Stimulated activated naive B cell treated with anti-CD40 and anti-IgM and Interleukin-4, amounts not matched to agents 10 μg/mL and 1 μg/mL and 100 μg/mL, for 72 hours (primary cell): ENCODE data around the gene HEATR5B.
A peak's percentile ranks its signal among the peaks of the same experiment; 100 is the strongest.
"Not testable (repeated sequence)": the region's sequence is repeated elsewhere in the genome, so short reads cannot be mapped to it uniquely, and the experiment has no call there.

ENCODE experiments used
- ATAC-seq, 2 donors: fragments of 150-1000 bp; cut with Tn5 transposase; replicated peaks; 2 replicates each; pipeline ENCODE4 v1.10.0; 2021; ENCODE audit warnings: moderate library complexity in 1 of 2
- DNase-seq: peaks from one replicate; pipeline ENCODE4 v3.0.0; 2021
- H3K27ac Mint-ChIP-seq: one replicate; pipeline ENCODE4 v1.8.0; 2022; ENCODE audit warnings: mild to moderate bottlenecking, mixed read lengths
- H3K27me3 Mint-ChIP-seq, 2 donors: one replicate each; pipeline ENCODE4 v1.8.0; 2022; ENCODE audit warnings: mixed read lengths in 2 of 2
- H3K36me3 Mint-ChIP-seq, 2 donors: one replicate each; pipeline ENCODE4 v1.8.0; 2022; ENCODE audit warnings: mixed read lengths in 2 of 2, mild to moderate bottlenecking in 1 of 2
- H3K4me1 Mint-ChIP-seq, 2 donors: one replicate each; pipeline ENCODE4 v1.8.0; 2022; ENCODE audit warnings: mixed read lengths in 2 of 2, mild to moderate bottlenecking in 1 of 2
- H3K4me3 Mint-ChIP-seq, 2 donors: one replicate each; pipeline ENCODE4 v1.8.0; 2022; ENCODE audit warnings: mild to moderate bottlenecking in 2 of 2, mixed read lengths in 2 of 2, moderate library complexity in 1 of 2
- H3K9me3 Mint-ChIP-seq, 2 donors: one replicate each; pipeline ENCODE4 v1.8.0; 2022; ENCODE audit warnings: mixed read lengths in 2 of 2, mild to moderate bottlenecking in 1 of 2

HEATR5B gene

DNA sequence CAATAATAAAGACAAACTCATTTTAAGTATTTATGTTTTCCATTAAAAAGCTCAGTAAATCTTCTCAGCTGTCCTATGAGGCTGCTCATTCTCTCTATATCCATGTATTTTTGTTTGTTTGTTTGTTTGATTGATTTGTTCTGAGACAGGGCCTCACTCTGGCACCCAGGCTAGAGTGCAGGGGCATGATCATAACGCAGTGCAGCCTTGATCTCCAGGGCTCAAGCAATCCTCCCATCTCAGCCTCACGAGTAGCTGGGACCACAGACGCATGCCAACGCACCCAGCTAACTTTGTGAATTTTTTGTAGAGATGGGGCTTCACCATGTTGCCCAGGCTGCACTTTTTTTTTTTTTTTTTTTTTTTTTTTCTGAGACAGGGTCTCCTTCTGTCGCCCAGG is 123.4 kb downstream of the HEATR5B start:
- no peak for ATAC-seq
- H3K4me1 Mint-ChIP-seq = peaks cover 21 to 62% of the 10 kb centered on the region in 2 donors
- no peaks in the 10 kb centered on the region for H3K27me3 Mint-ChIP-seq
- H3K36me3 Mint-ChIP-seq = peaks cover 21 to 22% of the 10 kb centered on the region in 2 donors
- H3K9me3 Mint-ChIP-seq = no peaks in the 10 kb centered on the region
- H3K27ac Mint-ChIP-seq = no peak overlapping the region
- no peak for DNase-seq
- no peak overlapping the region for H3K4me3 Mint-ChIP-seq

DNA sequence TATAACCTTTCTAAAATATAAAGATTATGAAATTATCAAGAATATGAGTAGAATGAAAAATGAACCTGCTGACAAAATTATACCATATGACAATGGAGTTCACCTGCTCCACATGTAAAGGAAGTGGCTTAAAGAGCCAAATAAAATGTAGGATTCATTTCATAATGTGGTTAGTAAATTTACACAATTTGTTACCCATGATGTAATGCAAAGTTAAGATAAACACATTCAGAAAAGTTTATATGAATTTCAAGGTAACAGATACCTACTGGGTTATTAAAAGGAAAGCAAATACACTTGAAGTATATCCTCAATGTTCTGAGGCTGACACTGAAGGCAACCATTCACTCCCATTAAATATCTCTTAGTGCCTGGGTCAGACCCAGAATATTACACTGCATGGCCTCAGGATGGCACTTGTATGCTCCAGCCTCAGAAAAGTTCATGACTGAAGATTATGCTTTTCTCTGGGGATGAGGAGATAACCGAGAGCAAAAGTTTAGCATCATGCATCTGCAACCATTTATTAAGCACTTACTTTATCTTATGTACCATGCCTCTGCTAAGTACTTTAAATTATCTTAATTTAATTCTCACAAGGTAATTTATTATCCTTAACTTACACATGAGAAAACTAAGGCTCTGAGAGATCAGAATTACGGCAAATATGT is 124.0 kb downstream of the HEATR5B start:
- Mint-ChIP-seq H3K27ac (no peak overlapping the region), H3K36me3 (peaks cover 20 to 21% of the 10 kb centered on the region in 2 donors), H3K27me3 (no peaks in the 10 kb centered on the region), H3K4me1 (peaks cover 20 to 57% of the 10 kb centered on the region in 2 donors), H3K9me3 (no peaks in the 10 kb centered on the region), H3K4me3 (no peak overlapping the region)
- no peak for ATAC-seq
- DNase-seq = no peak

DNA sequence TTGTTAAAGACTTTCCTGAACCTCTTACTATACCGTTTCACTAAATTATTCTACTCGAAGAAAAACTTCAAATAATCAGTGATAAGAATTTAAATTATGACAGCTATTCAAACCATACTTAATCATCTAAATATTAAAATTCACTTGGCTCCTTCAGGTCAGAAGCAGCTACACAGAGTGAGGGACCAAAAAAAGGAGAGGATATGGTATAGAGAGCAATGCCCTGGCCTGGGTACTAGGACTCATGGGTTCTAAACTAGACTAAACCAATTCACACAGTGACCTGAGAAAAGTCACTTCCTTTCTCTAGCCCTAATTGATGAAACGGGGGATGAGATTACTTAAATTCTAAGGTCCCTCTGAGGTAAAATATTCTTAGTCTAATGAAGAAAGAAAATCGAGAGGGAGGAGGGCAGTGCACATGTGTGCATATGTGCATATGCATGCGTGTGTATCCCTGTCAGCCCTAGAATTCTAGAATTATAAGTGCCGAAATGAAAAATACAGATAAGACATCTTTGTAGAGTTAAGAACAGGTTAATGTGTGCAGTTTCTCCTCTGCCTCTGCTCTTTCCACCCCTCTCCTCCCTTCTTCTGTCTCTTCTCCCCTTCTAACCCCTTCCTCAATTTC is 129.1 kb downstream of the HEATR5B start:
- H3K4me1 Mint-ChIP-seq = peaks cover 13 to 29% of the 10 kb centered on the region in 2 donors
- DNase-seq (no peak), ATAC-seq (no peak)
- H3K36me3 Mint-ChIP-seq = peaks cover 8 to 16% of the 10 kb centered on the region in 2 donors
- no peak overlapping the region for H3K4me3 Mint-ChIP-seq
- no peak overlapping the region for H3K27ac Mint-ChIP-seq
- no peaks in the 10 kb centered on the region for H3K9me3 Mint-ChIP-seq
- H3K27me3 Mint-ChIP-seq = no peaks in the 10 kb centered on the region

DNA sequence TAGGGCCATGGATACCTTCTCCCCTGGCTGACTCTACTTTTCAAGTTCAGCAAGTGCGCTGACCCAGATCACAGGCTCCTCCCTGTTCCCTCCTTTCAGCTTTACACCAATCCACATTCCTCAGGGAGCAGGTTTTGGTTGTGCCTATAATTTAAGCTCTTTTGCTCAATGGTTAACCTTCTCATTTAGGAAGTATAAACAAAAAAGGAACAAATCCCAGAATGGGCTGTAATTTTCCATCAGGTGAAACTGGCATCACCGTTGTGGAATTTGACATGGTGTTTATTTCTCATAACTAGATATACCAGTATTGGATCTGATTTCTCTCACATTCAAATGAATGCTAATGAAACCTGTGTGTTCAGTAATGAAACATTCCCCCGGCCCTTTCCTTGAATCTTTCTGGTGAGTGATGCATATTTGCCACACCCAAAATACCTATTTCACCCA is 131.4 kb downstream of the HEATR5B start:
- Mint-ChIP-seq H3K4me3 (no peak overlapping the region), H3K9me3 (no peaks in the 10 kb centered on the region), H3K27ac (no peak overlapping the region), H3K27me3 (no peaks in the 10 kb centered on the region), H3K36me3 (peaks cover 0 to 20% of the 10 kb centered on the region in 2 donors), H3K4me1 (peaks cover 12 to 29% of the 10 kb centered on the region in 2 donors)
- ATAC-seq = no peak
- no peak for DNase-seq

DNA sequence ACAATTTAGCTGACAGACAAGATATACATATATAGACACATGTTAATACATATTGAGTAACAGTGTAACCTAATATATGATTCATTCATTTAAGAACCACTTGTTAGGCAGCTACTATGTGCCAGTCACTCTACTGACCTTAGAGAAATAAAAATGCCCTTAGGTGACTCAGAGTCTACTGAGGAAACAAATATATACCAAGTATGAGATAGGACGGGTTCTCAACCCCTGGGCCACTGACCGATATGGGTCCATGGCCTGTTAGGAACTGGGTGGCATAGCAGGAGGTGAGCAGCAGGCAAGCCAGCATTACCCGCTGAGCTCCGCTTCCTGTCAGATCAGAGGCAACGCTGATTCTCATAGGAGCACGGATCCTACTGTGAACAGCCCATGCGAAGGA is 132.6 kb downstream of the HEATR5B start:
- Mint-ChIP-seq H3K4me3 (no peak overlapping the region), H3K36me3 (peaks cover 0 to 17% of the 10 kb centered on the region in 2 donors), H3K4me1 (peaks cover 12 to 29% of the 10 kb centered on the region in 2 donors), H3K27me3 (no peaks in the 10 kb centered on the region), H3K27ac (no peak overlapping the region), H3K9me3 (no peaks in the 10 kb centered on the region)
- ATAC-seq (no peak), DNase-seq (no peak)

DNA sequence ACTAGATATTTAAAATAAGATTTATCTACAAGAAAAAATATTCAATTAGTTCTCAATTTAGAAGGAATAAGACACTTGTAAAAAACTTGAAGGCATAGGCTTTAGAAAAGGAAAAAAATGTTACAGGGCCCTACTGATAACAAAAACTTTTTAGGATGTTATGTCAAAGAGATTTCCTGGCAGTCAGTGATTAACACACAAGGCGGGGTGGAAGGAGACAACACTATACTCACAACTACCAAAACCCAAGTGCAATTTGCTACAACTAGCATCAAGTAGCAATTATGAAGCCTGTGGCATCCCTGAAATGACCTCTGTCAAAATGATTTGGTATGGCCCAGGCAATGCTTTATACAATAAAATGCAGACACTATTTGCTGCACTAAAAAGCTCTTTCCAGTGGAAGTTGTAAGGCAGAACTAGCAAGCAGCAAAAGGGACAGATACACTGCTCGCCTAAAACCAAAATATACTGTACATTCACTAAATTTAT is 133.1 kb downstream of the HEATR5B start:
- Mint-ChIP-seq H3K4me3 (no peak overlapping the region), H3K36me3 (peaks cover 0 to 17% of the 10 kb centered on the region in 2 donors), H3K9me3 (no peaks in the 10 kb centered on the region), H3K27ac (no peak overlapping the region), H3K4me1 (peaks cover 12 to 29% of the 10 kb centered on the region in 2 donors), H3K27me3 (no peaks in the 10 kb centered on the region)
- ATAC-seq (no peak), DNase-seq (no peak)

DNA sequence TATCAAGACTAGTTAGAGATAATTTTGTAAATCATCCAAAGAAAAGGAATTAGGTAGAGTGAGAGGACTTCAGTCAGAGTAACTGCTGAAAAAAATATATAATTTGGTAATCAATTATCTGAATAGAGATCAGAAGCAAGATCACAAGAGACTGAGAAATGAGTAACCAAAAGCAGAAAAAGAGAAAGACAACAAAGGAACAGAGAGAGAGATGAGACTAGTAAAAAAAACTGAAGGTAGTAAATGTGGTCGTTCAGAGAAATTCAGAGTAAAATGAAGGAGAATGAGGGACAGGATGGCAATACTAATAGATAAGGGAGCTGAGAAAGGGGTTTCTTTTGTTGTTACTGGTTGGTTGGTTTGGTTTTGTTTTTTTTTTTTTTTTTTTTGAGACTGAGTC is 134.3 kb downstream of the HEATR5B start:
- DNase-seq (no peak), ATAC-seq (no peak)
- H3K27ac Mint-ChIP-seq = peak overlapping the region; percentile 21
- no peaks in the 10 kb centered on the region for H3K9me3 Mint-ChIP-seq
- H3K27me3 Mint-ChIP-seq = no peaks in the 10 kb centered on the region
- no peak overlapping the region for H3K4me3 Mint-ChIP-seq
- H3K4me1 Mint-ChIP-seq = peaks cover 10 to 29% of the 10 kb centered on the region in 2 donors
- H3K36me3 Mint-ChIP-seq = peaks cover 0 to 17% of the 10 kb centered on the region in 2 donors

DNA sequence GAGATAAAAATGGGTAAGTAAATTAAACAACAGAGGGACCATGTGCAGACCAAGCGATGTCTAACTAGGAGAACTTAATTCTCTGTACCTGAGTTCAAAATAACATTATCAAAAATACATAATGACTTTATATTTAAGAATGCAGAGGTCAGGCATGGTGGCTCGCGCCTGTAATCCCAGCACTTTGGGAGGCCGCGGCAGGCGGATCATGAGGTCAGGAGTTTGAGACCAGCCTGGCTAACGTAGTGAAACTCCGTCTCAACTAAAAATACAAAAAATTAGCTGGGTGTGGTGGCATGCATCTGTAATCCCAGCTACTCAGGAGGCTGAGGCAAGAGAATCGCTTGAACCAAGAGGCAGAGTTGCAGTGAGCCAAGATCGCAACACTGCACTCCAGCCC is 138.9 kb downstream of the HEATR5B start:
- not testable (repeated sequence) for DNase-seq, H3K27me3 Mint-ChIP-seq, H3K27ac Mint-ChIP-seq, H3K9me3 Mint-ChIP-seq, ATAC-seq, H3K4me3 Mint-ChIP-seq
- Mint-ChIP-seq H3K4me1 (peaks cover 7 to 18% of the 10 kb centered on the region in 2 donors), H3K36me3 (peaks cover 3 to 12% of the 10 kb centered on the region in 2 donors)

DNA sequence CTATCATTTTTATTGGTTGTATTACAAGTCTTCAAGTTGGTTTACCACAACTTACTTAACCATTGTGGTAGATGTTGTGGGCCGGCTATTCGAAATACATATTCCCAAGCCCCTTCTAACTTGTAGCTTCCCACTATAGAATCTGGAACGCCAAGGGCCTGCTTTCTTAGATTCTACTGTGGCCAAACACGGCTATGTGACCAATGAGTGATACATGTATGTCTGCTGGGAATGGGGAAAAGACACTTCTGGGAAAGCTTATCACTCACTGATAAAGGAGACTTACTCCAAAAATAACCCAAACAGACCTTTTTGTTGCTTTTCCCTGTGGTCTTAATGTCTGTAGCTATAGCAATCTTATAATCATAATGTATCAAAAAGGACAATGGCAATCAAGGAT is 142.3 kb downstream of the HEATR5B start:
- no peak for DNase-seq
- no peak overlapping the region for H3K27ac Mint-ChIP-seq
- peaks cover 3 to 5% of the 10 kb centered on the region in 2 donors for H3K36me3 Mint-ChIP-seq
- no peaks in the 10 kb centered on the region for H3K9me3 Mint-ChIP-seq
- no peak for ATAC-seq
- H3K27me3 Mint-ChIP-seq = no peaks in the 10 kb centered on the region
- peaks cover 0 to 2% of the 10 kb centered on the region in 2 donors for H3K4me1 Mint-ChIP-seq
- no peak overlapping the region for H3K4me3 Mint-ChIP-seq

DNA sequence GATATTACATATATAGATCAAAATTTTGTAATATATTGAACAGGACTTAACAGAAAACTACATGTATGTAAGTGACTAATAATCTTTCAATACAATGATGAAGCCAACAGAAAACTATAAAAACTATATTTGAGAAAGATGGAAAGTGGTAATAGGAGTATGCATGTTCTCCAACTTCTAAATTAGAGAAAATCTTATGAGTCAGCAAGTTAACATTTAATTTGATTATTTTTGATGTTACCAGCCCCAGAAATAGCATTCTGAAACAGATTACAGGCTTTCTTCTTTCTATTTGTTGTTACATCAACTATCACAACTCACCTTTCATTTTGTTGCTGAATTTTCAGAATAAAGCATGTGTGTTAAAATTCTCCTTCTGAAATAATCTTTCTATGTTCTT is 147.6 kb downstream of the HEATR5B start:
- not testable (repeated sequence) for H3K4me3 Mint-ChIP-seq, H3K27me3 Mint-ChIP-seq, ATAC-seq, DNase-seq, H3K9me3 Mint-ChIP-seq, H3K27ac Mint-ChIP-seq, H3K36me3 Mint-ChIP-seq, H3K4me1 Mint-ChIP-seq

DNA sequence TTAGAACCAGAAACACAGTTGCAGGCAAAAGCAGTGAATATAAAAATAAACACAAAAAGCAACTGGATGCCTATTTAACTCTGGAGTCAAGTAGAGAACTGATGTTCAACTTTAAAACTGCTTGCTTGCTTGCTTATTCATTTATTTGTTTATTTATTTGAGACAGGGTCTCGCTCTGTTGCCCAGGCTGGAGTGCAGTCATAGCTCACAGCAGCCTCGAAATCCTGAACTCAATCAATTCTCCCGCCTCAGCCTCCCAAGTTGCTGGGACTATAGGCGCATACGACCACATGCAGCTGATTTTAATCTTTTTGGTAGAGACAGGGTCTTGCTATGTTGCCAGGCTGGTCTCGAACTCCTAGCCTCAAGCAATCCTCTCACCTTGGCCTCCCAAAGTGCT is 152.5 kb downstream of the HEATR5B start:
- DNase-seq, H3K9me3 Mint-ChIP-seq: not testable (repeated sequence)

More for the DNA sequence above, 152.5 kb downstream of the HEATR5B start:
- H3K4me3 Mint-ChIP-seq, H3K27ac Mint-ChIP-seq, H3K36me3 Mint-ChIP-seq, ATAC-seq, H3K27me3 Mint-ChIP-seq: not testable (repeated sequence)
- peaks cover 1 to 11% of the 10 kb centered on the region in 2 donors for H3K4me1 Mint-ChIP-seq
